ENCODE data around the gene RNF220. TPM values are rescaled to one million over a fixed set of nuclear protein-coding genes. Genes with fewer than 3 reads are reported as not detected.

RNF220 gene
- polyA plus RNA-seq, 1 of the 3 experiments (the other 2 are of a cell fraction): 83.7 TPM

GRCh38 chr1:44587796-44588460 lies 182.9 kb downstream of the RNF220 start:
- WGBS (ENCODE audit: low lambda C conversion rate): 47% methylated on average over 10 of the region's 17 CpGs
- CTCF ChIA-PET: interaction anchor here (1.1 to 3.6 kb wide), 8 partner anchors 9 to 370 kb away, joined by 3 to 18 read pairs (median 4); no protein-coding TSS in a partner anchor

GRCh38 chr1:44588551-44589210 lies 183.6 kb downstream of the RNF220 start:
- Histone ChIP-seq H3K79me2 (ENCODE audit: insufficient read depth) (no peaks in the 10 kb centered on the region), H3K27me3 (ENCODE audit: insufficient read depth) (peaks cover 26% of the 10 kb centered on the region), H3K4me3 (ENCODE audit: low read depth in 2 of 2, low read length in 1 of 2) (no peak overlapping the region), H3K4me2 (no peak overlapping the region), H3K9me2 (no peaks in the 10 kb centered on the region), H4K20me1 (ENCODE audit: insufficient read depth) (no peaks in the 10 kb centered on the region), H3F3A (replicated peaks; ENCODE audit: insufficient read depth) (no peaks in the 10 kb centered on the region), H3K4me1 (ENCODE audit: control insufficient read depth in 1 of 2, insufficient read depth in 2 of 2, low read depth in 1 of 2, low read length in 1 of 2) (no peaks in the 10 kb centered on the region), H3K27ac (ENCODE audit: low read depth in 2 of 2, low read length in 1 of 2) (no peak overlapping the region), H3K9ac (no peak overlapping the region), H3K36me3 (replicated peaks in 1 of 2; ENCODE audit: control insufficient read depth in 1 of 2, insufficient read depth in 2 of 2, low read length in 1 of 2) (no peaks in the 10 kb centered on the region), H2AFZ (ENCODE audit: low read depth) (no peak overlapping the region), H3K9me3 (no peaks in the 10 kb centered on the region)
- 55% methylated on average over 2 of the region's 3 CpGs for WGBS (ENCODE audit: low lambda C conversion rate)
- ChIA-PET CTCF (interaction anchor here (0.8 to 3.6 kb wide), 6 partner anchors 8 to 371 kb away, joined by 3 to 18 read pairs (median 3); no protein-coding TSS in a partner anchor), POLR2A (interaction anchor here (0.6 kb wide), 1 partner anchor 159 kb away, joined by 3 read pairs; no protein-coding TSS in a partner anchor)
- DNase-seq: no peak
- TF ChIP-seq MAX (IDR thresholded peaks at IDR 0.05; ENCODE audit: low read depth) (no peak), RFX5 (IDR thresholded peaks at IDR 0.05; ENCODE audit: low read length) (no peak), TEAD4 (IDR thresholded peaks at IDR 0.05; ENCODE audit: borderline replicate concordance, insufficient read depth) (no peak), MXI1 (IDR thresholded peaks at IDR 0.05; ENCODE audit: low read depth, low read length) (no peak), NRF1 (IDR thresholded peaks at IDR 0.05; ENCODE audit: low read depth, low read length) (no peak), GABPA (IDR thresholded peaks at IDR 0.05; ENCODE audit: low read depth) (no peak), TCF12 (IDR thresholded peaks at IDR 0.05) (no peak), RXRA (IDR thresholded peaks at IDR 0.05; ENCODE audit: borderline replicate concordance, low read depth) (no peak), POLR2AphosphoS5 (IDR thresholded peaks at IDR 0.05; ENCODE audit: low read depth, low read length) (no peak), CTCF (IDR thresholded peaks at IDR 0.05) (no peak), JUND (IDR thresholded peaks at IDR 0.05) (no peak), GATA2 (CRISPR knock-in tag; IDR thresholded peaks at IDR 0.05) (no peak)

More at GRCh38 chr1:44587796-44588460, 182.9 kb downstream of the RNF220 start:
- Histone ChIP-seq H3K27me3 (ENCODE audit: insufficient read depth) (peaks cover 26% of the 10 kb centered on the region), H2AFZ (ENCODE audit: low read depth) (no peak overlapping the region), H3K9ac (no peak overlapping the region), H3K9me3 (no peaks in the 10 kb centered on the region), H3K27ac (ENCODE audit: low read depth in 2 of 2, low read length in 1 of 2) (no peak overlapping the region), H3K79me2 (ENCODE audit: insufficient read depth) (no peaks in the 10 kb centered on the region), H3F3A (replicated peaks; ENCODE audit: insufficient read depth) (no peaks in the 10 kb centered on the region), H3K9me2 (no peaks in the 10 kb centered on the region), H3K4me2 (no peak overlapping the region), H3K36me3 (replicated peaks in 1 of 2; ENCODE audit: control insufficient read depth in 1 of 2, insufficient read depth in 2 of 2, low read length in 1 of 2) (no peaks in the 10 kb centered on the region), H4K20me1 (ENCODE audit: insufficient read depth) (no peaks in the 10 kb centered on the region), H3K4me1 (ENCODE audit: control insufficient read depth in 1 of 2, insufficient read depth in 2 of 2, low read depth in 1 of 2, low read length in 1 of 2) (no peaks in the 10 kb centered on the region), H3K4me3 (ENCODE audit: low read depth in 2 of 2, low read length in 1 of 2) (no peak overlapping the region)
- TF ChIP-seq FOSL2 (IDR thresholded peaks at IDR 0.05; ENCODE audit: borderline replicate concordance, low read depth) (no peak), SIN3A (IDR thresholded peaks at IDR 0.05; ENCODE audit: borderline replicate concordance, low read depth, low read length) (no peak), ZBTB33 (IDR thresholded peaks at IDR 0.05; ENCODE audit: borderline replicate concordance, low read depth) (no peak), TAF1 (IDR thresholded peaks at IDR 0.05; ENCODE audit: borderline replicate concordance, low read depth, low read length) (no peak), EP300 (IDR thresholded peaks at IDR 0.05; ENCODE audit: borderline replicate concordance in 1 of 2, low read depth in 1 of 2, low read length in 1 of 2) (no peak), USF2 (IDR thresholded peaks at IDR 0.05; ENCODE audit: borderline replicate concordance, low read depth, low read length) (no peak), GATA2 (CRISPR knock-in tag; IDR thresholded peaks at IDR 0.05) (no peak), RFX5 (IDR thresholded peaks at IDR 0.05; ENCODE audit: low read length) (no peak), CHD2 (IDR thresholded peaks at IDR 0.05; ENCODE audit: low read length, partially characterized antibody) (no peak), EZH2phosphoT487 (IDR thresholded peaks at IDR 0.05; ENCODE audit: borderline replicate concordance, low read depth) (no peak)
- POLR2A ChIA-PET: no interaction called here
- no peak for DNase-seq

All from SK-N-SH (cell line).